BJ (cell line): Measurements from ENCODE around the gene CRYGN. TPM values are rescaled to one million over a fixed set of nuclear protein-coding genes. Genes with fewer than 3 reads are reported as not detected.

Experiments
- CTCF ChIA-PET: fragments of 350-600 bp; formaldehyde crosslinking; extraction: SDS; loops from one replicate; lab custom pipeline; 2021; ENCODE audit warnings: antibody characterized with exemption, inconsistent platforms; lab: Yijun Ruan, JAX
- POLR2A ChIA-PET: fragments of 300-600 bp; sonication (Branson Sonifier 250); formaldehyde crosslinking; extraction: SDS; loops from one replicate; lab custom pipeline; 2021; ENCODE audit warnings: antibody characterized with exemption; lab: Charles Lee
- DNase-seq: peaks from one replicate; pipeline ENCODE4 v3.0.0-alpha.2; 2011; ENCODE audit warnings: low read depth
- H3K27me3 ChIP-seq: 2 replicates; pipeline ENCODE4 v1.6.0; 2011; ENCODE audit warnings: low read length; ENCODE audit not compliant: control insufficient read depth, insufficient read depth
- H3K36me3 ChIP-seq: 2 replicates; pipeline ENCODE4 v1.5.1; 2011; ENCODE audit warnings: low read length; ENCODE audit not compliant: control insufficient read depth, insufficient read depth
- H3K4me3 ChIP-seq: 2 replicates; pipeline ENCODE4 v1.5.1; 2011; ENCODE audit warnings: low read depth, mild to moderate bottlenecking, control low read depth, low read length
- polyA plus RNA-seq: library from polyadenylated mRNA; depleted of rRNA; stranded (reverse); fragments of >200 nt; gene quantifications from 2 replicates; pipeline ENCODE4 v1.2.3, GENCODE V29; 2011
- TF ChIP-seq, protein P1 (sequence below): IDR thresholded peaks from 2 replicates; pipeline ENCODE4 v1.5.1; 2011; ENCODE audit warnings: low read depth, mild to moderate bottlenecking, control low read depth, inconsistent platforms, low read length, moderate library complexity; ENCODE audit not compliant: insufficient read depth

Gene CRYGN
- polyA plus RNA-seq, 1 experiment = 0.10 TPM

- TF ChIP-seq, protein P1, sequence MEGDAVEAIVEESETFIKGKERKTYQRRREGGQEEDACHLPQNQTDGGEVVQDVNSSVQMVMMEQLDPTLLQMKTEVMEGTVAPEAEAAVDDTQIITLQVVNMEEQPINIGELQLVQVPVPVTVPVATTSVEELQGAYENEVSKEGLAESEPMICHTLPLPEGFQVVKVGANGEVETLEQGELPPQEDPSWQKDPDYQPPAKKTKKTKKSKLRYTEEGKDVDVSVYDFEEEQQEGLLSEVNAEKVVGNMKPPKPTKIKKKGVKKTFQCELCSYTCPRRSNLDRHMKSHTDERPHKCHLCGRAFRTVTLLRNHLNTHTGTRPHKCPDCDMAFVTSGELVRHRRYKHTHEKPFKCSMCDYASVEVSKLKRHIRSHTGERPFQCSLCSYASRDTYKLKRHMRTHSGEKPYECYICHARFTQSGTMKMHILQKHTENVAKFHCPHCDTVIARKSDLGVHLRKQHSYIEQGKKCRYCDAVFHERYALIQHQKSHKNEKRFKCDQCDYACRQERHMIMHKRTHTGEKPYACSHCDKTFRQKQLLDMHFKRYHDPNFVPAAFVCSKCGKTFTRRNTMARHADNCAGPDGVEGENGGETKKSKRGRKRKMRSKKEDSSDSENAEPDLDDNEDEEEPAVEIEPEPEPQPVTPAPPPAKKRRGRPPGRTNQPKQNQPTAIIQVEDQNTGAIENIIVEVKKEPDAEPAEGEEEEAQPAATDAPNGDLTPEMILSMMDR = no peak
- Histone ChIP-seq H3K36me3 (no peaks in the 10 kb centered on the region), H3K4me3 (no peak overlapping the region), H3K27me3 (peaks cover 1% of the 10 kb centered on the region; the same call in 1 of the 2 replicates)
- POLR2A ChIA-PET = no interaction called here
- CTCF ChIA-PET = no interaction called here
- DNase-seq = no peak
These were observed 9.3 kb downstream of the CRYGN start for GRCh38 chr7:151430391-151431205.

DNA sequence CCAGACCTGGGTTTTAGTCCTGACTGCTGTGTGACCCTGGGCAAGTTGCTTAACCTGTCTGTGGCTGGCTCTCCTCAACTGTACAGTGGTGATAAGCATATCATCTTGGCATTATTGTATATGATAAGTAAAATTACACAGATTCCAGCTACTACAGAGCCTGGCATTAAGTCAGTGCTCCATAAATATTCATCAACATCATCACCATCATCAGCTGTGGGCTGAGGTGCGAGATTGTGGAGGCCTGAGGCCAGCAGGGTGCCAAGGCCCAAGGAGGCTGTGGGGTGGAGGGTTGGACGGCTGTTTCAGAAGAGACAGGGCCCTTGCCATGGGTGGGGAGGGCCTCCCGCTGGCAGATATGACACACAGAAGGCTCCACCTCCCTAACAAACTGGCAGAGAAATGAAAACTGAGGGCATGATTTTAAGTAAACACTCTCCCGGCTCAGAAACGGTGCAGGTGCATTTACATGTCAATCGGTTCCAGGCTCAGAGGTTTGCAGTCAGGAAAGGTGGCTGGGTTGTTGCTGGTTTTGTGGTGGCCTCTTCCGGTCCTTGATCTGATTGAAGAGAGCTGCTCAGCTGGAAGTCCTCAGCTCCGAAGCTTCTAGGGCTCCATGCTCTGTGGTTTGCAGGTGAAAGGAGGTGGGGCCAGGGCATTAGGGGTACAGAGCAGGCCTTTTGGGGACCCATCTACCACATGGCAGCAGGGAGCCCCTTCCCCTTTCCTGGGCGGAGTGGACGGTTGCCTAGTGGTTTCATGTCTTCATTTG is 10.2 kb downstream of the CRYGN start:
- Histone ChIP-seq H3K27me3 (peaks cover 1% of the 10 kb centered on the region; the same call in 1 of the 2 replicates), H3K36me3 (no peaks in the 10 kb centered on the region), H3K4me3 (no peak overlapping the region)
- ChIA-PET POLR2A (no interaction called here), CTCF (interaction anchor here (0.6 kb wide), 1 partner anchor 14 kb away, joined by 4 read pairs; no protein-coding TSS in a partner anchor)
- DNase-seq = no peak
- TF ChIP-seq, protein P1 = no peak

- Histone ChIP-seq H3K36me3 (no peaks in the 10 kb centered on the region), H3K27me3 (peaks cover 1% of the 10 kb centered on the region; the same call in 1 of the 2 replicates), H3K4me3 (no peak overlapping the region)
- ChIA-PET CTCF (interaction anchor here (1.3 to 1.4 kb wide), 2 partner anchors 8 to 20 kb away, joined by 4 to 8 read pairs; no protein-coding TSS in a partner anchor), POLR2A (interaction anchor here (1.2 kb wide), 1 partner anchor 31 kb away, joined by 3 read pairs; no protein-coding TSS in a partner anchor)
- TF ChIP-seq, protein P1 = no peak
- DNase-seq = no peak
These were observed 10.7 kb downstream of the CRYGN start for GRCh38 chr7:151429237-151429559.

- Histone ChIP-seq H3K4me3 (no peak overlapping the region), H3K36me3 (no peaks in the 10 kb centered on the region), H3K27me3 (peaks cover 1% of the 10 kb centered on the region; the same call in 1 of the 2 replicates)
- TF ChIP-seq, protein P1 = no peak
- DNase-seq = peak; percentile 84
- POLR2A ChIA-PET = interaction anchor here (1.2 kb wide), 1 partner anchor 31 kb away, joined by 3 read pairs; no protein-coding TSS in a partner anchor
- CTCF ChIA-PET = interaction anchor here (1.3 to 1.4 kb wide), 2 partner anchors 8 to 21 kb away, joined by 4 to 8 read pairs; no protein-coding TSS in a partner anchor
These were observed 11.3 kb downstream of the CRYGN start for GRCh38 chr7:151428378-151429236.
